Dedifferentiated amniotic fluid mesenchymal stem cell (primary cell): ENCODE data around the gene NGEF.

Experiments
- DNase-seq: peaks from one replicate; pipeline ENCODE4 v3.0.0-alpha.2; 2016; ENCODE audit errors: extremely low spot score

NGEF gene

DNA sequence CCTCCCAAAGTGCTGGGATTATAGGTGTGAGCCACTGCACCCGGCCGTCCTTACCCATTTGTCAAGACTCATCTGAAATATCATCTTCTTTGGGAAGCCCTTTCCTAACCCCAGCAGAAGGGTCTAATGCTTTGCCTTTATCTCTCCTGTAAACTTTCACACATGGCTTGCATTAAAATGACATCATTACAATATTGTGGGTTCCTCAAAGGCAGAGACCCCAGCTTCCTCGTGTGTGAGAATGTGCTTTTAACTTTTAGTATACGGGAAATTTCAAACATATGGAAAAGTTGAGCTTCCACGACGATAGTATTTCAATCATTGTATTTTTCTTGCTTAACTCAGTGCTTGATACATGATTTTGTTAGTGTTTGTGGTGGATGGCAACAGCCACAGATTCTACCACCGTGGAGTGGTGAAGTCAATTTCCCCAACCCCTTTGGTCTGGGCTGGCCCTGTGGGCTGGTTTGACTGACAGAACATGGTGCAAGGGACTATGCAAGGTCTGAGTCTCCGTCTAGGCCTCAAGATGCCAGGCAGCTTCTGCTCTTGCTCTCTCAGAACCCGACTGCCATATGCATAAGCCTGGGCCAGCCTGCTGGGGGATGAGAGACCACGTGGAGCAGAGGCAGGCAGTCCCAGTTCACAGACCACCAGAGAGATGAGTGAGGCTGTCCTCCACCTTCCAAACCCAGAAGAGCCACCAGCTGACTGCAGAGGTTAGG is 39.9 kb downstream of the NGEF start:
- no peak for DNase-seq

DNA sequence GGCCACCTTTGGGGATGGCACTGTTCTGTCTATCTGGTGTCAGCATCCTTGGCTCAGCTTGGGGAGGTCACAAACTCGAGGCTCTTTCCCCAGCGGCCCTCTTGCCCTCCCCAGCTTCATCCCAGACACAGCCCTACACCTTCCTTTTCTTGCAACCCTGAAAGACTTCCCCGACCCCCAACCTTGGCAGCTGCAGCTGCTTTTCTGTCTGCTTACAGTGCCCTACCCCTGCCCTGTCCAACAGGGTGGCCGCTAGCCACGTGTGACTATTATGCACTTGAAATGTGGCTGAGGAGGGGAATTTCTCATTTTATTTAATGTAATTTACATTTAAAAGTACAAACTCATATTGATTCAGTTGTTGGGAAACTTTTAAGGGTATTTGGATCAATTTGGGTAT is 41.3 kb downstream of the NGEF start:
- DNase-seq: no peak

DNA sequence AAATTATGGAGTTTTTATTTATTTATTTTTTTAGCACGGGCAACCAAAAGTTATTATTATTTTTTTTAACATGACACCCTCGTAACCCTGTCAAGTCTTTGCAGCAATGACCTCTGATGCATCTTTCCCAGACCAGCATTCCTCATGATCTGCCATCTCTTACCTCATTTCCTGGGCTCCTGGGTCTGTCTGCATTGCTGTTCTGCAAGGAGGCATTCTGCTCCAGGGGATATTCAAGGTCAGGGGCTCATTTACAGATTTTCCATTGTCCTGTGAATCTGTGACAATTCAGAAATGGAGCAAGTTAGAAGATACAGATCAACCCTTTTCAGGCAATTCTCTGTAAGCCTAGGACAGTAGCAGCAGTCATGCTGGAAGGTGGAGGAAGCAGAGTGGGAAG is 43.0 kb downstream of the NGEF start:
- DNase-seq: no peak

DNA sequence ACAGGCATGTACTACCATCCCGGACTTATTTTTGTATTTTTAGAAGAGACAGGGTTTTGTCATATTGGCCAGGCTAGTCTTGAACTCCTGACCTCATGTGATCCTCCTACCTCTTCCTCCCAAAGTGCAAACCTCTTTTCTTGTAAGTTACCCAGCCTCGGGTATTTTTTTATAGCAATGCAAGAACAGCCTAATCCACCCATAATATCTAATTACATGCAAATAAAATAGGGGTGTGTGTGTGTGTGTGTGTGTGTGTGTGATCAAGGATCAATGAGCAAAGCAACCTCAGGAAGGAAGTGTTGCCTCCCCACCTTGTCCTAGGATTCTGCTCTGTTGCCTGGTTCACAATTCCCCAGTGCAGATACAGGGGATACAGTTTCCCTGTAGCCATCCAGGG is 45.6 kb downstream of the NGEF start:
- no peak for DNase-seq

DNA sequence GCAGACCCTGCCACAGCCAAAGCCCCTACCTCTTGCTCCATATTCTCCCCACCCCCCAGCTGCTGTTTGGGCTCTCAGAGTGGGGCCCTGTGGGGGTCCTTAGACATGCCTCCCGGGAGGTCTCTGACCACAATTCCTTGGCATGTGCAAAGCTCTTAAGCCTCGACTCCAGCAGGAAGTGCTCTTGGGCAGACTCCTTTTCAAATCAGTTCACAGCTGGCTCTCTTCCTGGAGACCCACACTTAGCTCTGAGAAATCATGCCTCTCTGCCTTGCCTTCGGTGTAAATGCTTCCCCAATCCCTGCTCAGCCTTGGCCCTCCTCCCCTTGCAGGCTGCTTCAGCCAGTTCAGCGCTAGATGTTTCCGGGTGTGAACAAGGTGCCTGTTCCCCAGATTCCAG is 46.9 kb downstream of the NGEF start:
- DNase-seq: no peak

DNA sequence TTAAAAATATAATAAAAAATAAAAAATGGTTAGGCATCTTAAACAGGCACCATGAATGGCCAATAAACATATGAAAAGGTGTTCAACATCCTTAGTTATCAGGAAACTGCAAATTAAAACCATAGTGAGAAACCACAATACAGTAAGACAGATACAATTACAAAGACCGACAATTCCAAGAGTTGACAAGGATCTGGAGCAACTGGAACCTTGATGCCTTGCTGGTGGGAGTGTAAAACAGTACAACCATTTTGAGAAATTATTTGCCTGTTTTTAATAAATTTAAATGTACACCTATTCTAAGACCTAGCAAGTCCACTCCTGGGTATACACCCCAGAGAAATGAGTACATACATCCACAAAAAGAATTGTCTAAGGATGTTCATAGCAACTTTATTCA is 49.1 kb downstream of the NGEF start:
- DNase-seq: no peak

DNA sequence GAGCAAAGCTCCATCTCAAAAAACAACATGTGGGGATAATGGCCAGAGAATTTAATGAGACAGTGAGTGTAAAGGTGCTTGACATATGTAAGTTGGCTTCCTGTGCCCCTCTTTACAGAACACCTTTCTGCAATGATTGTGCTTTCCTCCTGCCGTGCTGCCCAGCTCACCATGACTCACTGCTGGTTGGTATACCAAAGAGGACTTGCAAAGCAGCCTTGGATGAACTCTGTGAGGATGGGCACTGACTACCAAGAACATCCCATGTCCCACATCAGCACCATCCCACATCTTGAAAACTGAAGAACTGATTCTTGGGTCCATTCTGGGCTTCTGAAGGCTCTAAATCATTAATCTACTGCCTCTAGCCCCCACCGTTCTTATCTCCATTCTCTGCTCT is 52.2 kb downstream of the NGEF start:
- no peak for DNase-seq

DNA sequence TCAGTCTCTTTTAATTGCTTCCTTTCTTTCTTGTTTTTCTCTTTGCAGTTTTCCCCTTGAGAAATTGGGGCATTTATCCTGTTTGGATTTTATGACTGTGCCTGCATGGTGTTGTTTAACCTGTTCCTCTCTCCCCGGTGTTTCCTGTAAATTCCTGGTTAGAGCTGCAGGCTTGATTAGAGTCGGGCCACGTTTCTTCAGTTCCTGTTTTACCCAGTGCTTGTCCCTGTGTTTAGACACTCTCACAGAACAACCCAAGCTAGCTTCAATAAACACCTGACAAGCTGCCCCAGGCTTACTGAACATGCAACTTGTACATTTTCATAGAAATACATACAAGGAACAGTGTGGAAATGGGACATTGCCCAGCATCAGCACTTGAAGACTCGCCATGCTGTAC is 53.9 kb downstream of the NGEF start:
- DNase-seq: no peak

DNA sequence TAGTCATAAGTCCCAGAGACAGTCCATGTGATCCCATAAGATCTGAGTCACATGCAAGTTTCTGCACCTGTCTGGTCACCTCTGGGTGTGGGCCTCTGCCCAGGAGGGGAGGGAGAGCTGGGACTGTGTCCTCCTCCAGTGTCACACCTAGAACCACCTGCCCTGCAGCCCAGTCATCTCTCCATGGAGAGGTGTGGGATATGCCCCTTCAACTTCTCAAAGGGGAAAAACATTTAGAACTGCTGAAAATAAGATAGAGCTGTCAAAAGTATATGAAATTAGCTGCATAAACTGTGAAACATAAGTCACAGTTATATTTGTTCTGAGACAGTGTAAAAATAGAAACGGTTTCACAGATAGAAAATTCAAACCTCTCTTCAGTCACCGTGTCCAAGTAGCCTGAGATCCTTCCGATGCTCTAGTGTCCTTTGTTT is 55.4 kb downstream of the NGEF start:
- DNase-seq: no peak

DNA sequence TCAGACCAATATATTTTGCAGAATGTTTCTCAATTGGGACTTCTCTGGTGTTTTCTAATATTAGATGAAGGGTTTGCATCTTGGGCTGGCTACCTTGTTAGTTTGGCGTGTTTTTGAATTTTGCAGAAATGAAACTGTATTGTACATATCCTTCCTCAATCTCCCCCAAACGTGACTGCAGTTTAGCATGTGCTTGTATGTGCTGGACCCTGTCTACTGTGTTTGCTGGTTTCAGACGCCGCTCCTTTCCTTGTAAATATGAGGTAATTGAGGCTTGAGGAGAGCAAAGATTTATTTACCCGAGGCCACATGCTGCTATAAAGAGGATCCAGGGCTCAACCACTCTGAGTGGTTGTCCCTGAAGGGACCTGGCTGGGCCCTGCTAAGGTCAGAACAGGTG is 57.2 kb downstream of the NGEF start:
- DNase-seq: no peak

DNA sequence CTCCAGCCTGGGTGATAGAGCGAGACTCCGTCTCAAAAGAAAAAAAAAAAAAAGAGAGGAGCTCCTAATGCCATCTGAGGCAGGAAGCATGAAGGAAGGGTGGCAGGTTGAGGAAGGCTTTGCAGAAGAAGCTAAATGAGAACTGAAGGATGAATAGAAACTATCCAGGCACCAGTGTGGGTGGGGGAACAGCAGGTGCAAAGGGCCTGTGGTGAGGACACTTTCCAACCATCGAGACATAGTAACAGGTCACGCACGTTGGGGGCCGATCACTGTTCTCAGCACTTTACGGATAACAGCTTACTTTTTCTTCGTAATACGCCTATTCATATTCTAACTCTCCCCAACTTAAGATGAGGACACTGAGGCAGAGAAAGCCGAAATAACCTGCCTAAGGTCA is 58.4 kb downstream of the NGEF start:
- no peak for DNase-seq

DNA sequence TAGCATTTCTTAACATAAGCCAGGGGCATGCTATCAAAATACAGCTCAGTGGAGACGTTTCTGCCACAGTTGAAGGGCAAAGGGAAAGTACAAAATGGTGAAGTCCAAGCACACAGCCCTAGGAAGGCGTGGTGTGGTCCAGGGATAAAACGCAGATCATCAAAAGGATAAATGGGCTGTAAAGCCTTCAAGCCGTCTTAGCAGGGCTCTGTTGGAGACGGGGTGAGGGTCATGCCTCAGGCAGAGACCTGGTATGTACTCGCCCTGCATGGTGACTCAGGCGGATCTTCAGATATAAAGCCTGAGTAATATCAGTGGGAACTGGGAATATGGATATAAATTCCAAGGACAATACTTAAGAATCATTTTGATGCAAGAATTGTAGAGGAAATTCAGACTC is 61.2 kb downstream of the NGEF start:
- no peak for DNase-seq

DNA sequence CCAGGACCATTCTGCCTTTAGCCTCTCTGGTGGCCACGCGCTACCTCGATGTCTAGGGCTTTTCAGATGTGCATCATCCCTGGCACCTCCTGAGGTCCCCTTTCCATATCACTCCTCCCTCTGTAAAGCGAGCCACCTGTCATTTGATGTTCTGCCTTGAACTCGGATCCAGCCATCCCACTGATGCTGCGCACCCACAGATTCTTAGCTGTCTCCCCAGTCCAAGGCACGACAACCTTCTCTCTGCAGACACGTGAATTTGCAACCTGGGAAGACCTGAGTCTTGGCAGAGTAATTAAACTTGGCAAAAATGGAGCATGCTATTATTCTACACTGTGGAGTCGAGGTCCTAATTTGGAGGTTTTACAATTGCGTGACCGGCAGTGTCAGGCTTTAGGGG is 61.9 kb downstream of the NGEF start:
- no peak for DNase-seq

DNA sequence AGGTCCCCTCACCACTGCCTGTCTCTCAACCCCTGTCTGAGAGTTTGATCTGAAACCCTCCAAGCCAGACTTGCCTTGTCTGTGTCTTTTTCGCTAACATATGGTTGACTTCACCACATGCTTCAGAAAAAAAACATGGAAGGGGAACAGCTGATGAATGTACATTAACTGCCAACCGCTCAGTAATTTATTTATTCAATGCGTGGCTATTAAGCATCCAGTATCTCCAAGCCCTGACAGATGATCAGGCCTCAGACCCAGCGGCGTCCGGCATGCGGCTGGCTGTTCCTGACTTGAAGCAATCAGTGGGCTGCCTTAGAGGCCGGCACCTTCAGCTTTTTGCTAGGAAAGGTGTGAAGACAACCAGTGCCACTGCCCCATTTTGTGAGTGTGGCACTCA is 62.3 kb downstream of the NGEF start:
- no peak for DNase-seq

DNA sequence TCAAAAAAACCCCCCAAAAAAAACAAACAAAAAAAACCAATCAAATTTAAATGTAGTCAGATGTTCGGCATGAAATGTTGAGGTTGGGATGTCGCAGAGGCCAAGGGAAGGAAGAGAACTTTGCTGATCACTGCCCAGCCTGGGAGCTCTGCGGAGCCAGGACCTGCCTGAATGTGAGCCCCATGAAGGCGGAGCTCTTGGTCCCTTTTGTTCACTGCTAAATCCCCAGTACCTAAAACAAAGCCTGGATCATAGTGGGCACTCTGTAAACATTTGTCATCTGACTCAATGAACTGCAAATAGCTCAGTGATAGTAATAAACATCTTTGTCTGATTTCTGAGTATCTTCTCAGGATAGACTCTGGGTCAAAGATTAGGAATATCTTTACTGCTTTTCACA is 64.0 kb downstream of the NGEF start:
- no peak for DNase-seq

DNA sequence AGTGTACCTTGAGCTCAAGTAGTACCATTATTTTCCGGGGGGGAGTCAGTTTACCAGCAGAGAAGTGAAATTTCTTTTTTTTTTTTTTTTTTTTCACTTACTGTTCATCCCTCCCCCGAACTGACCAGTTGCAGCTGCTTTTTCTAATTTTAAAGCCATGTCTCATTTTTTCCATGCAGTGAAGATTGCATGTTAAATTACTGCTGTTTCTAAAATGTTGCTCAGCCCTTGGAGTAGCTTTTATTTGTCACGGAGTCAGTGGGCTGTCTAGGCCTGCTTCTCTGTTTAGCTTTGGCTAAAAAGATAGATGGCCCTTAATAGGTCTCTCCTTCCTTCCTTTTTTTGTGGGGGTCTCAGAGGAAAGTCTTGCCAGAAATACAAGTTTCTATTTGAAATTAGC is 70.2 kb downstream of the NGEF start:
- DNase-seq: peak; percentile 47

DNA sequence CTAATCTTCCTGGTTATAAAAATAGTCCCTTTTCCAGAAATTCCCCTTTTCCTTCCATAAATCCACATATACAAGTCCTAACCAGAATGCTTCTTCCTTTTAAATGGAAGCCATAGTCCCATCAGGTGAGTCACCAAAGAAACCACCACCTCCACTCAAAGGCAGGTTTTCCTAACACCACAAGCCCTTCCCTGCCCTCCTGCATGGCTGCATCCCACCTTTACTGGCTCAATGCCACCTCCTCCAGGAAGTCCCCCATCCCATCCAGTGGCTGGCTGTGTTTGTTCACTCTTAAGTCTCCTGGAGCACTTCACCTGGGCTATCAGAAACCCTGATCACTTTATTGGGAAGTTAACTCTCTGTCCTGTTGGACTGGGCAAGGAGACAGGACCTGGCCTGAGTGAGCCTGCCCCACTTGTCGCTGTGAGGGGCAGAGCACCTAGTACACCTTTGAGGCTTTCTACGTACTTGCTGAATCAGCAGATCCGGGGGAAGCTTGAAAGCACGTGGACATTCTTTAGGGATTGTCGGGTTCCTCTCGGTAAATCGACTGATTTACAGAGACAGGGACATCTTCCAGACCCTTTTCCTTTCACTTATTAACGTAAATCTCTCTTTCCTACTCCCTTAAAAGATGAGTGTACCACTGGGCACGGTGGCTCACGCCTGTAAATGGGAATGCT is 71.0 kb downstream of the NGEF start:
- no peak for DNase-seq

DNA sequence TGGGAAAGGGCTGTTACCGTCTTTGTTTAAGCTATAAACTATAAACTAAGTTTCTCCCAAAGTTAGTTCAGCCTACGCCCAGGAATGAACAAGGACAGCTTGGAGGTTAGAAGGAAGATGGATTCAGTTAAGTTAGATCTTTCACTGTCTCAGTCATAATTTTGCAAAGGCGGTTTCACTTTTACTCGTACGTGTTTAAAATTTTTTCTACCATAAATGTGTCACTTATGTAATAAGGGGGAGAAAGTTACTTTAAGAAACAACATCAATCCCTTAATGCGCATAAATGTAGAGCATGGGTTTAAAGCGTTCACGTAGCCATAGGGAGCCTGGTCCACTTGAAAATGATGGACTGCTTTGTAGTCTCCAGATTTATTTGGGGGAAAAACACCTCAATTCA is 71.7 kb downstream of the NGEF start:
- DNase-seq: no peak

DNA sequence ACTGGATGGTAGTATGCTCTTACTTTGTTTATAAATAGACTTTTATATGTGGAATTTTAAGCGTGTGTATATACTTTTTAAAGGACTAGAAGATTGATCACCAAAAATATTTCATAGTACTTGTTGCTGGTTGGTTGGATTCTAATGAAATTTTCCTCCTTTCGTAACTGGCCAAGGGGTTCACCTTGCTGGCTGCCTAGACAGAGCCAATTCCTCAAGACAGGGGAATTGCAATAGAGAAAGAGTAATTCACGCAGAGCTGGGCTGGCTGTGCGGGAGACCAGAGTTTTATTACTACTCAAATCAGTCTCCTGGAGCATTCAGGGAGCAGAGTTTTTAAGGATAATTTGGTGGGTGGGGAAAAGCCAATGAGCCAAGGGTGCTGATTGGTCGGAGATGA is 72.3 kb downstream of the NGEF start:
- DNase-seq: no peak

DNA sequence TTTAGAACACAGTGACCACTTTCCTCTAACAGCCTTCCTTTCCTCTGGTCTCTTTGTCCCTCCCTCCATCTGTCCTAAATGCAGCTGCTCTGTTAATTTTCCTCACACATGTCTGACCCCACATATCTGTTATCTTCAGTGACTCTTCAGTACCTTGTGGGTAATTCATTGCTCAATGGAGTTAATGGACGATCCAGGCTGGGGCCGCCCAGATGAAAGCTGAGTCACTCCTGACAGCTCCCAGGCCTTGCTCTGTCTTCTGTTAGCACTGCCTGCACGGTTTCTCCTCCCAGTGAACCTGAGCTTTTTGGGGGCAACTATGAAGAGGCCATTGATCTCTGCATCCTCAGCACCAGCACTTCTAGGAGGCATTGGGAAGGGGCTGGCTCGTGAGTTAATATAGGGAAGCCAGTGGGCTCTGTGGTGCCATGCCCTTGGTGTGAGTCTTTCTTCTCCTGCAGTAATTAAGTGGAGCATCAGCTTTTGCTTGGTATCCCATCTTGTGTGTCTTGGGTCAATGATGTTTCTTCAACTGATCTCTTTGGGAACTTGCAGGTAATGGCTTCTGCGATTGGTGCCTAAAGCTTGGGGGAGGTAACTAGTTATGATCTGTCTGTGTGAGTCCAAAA is 75.7 kb downstream of the NGEF start:
- no peak for DNase-seq

DNA sequence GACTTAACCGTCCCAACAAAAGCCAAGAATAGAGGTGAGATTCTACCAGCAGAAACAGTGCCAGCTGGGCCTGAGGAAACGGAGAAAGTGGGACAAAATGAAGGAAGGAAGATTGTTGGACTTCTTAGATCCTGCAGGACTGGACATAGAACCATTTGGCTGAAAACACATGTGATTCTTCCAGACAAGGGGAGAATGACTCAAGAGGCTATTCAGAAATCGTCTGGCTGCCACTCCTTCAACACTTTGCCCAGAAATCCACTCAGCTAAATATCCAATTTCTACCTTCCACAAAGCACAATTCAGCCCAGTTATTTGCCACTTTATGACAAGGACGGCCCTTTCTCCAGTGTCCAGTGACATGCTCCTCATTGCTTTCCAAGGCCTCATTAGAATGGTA is 81.4 kb downstream of the NGEF start:
- no peak for DNase-seq

DNA sequence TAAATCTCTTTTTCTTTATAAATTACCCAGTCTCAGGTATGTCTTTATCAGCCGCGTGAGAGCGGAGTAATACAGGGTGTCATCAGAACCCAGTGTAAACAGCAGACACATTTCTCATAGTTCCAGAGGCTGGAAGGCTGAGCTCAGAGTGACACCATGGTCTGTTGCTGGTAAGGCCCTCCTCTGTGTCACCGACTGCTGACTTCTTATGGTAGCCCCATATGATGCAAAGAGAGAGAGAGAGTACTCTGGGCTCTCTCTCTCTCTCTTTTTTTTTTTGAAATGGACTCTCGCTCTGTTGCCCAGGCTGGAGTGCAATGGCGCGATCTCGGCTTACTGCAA is 83.0 kb downstream of the NGEF start:
- no peak for DNase-seq

DNA sequence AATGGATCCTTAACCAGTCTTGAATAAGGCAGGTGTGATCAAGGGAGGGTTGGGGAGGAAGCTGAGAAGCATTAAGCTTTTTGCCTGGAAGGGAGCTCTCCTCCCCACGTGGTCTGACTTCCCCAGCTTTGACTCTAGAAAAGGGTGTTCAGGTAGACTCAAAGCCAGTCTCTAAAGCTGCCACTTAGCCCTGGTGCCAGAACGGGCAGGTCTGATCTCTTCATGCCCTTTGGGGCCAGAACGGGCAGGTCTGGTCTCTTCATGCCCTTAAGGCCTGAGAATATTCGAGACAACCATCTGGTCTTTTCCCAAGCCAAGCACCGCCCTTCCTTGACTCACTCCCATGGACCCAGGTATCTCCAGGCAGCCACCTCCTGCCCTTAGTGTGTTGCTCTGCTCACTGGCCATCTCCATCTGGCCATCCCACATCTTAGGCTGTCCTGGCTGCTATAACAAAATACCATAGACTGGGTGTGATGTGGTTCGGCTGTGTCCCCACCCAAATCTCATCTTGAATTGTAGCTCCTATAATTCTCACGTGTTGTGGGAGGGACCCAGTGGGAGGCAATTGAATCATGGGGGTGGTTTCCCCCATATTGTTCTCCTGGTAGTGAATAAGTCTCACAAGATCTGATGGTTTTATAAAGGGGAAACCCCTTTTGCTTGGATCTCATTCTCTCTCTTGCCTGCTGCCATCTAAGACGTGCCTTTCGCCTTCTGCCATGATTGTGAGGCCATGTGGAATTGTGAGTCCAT is 83.6 kb downstream of the NGEF start:
- no peak for DNase-seq
